ENCODE results near the gene KIAA1614.

KIAA1614 gene

DNA sequence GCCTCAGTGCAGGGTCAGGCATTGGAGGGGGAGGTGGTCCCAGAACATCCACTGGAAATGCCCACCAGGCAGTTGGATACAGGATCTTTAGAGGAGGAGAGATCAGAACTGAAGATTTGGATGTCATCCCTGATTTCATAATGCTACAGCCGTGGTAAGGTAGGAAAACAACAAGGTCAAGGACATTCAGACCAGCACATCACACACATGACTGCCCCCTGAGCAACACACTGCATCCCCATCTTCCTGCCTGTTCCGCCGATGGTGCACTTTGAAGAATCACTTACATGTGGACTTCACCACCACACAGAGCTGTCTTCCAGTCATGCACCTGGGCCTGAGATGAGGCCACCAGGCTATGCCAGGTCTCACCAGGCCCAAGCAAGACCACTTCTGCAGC lies 16.7 kb downstream of the KIAA1614 start:
- H3K4me3 ChIP-seq = no peak overlapping the region
- no peak overlapping the region for H3K27ac ChIP-seq
- TF ChIP-seq, protein P1, sequence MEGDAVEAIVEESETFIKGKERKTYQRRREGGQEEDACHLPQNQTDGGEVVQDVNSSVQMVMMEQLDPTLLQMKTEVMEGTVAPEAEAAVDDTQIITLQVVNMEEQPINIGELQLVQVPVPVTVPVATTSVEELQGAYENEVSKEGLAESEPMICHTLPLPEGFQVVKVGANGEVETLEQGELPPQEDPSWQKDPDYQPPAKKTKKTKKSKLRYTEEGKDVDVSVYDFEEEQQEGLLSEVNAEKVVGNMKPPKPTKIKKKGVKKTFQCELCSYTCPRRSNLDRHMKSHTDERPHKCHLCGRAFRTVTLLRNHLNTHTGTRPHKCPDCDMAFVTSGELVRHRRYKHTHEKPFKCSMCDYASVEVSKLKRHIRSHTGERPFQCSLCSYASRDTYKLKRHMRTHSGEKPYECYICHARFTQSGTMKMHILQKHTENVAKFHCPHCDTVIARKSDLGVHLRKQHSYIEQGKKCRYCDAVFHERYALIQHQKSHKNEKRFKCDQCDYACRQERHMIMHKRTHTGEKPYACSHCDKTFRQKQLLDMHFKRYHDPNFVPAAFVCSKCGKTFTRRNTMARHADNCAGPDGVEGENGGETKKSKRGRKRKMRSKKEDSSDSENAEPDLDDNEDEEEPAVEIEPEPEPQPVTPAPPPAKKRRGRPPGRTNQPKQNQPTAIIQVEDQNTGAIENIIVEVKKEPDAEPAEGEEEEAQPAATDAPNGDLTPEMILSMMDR (IDR thresholded peaks at IDR 0.05) = no peak
- DNase-seq (ENCODE audit: low spot score) = no peak

DNA sequence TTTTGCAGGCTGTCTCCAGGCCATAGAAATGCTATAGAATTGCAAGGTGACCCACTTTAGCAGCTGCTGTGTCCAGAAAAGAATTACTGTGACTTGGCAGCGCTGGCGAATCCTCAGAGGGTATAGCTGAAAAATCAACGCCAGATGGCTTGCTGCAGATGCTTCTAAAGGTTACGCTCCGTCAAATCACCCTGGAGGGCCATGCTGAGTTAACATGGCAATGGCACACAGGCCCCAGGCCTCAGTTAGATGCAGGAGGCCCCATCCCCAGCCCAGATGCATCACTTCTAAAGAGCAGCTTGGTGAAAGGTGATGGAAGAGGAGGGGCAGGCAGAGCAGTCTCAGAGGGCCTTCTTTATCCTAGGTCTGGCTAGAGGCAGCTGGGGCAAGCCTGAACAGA lies 18.0 kb downstream of the KIAA1614 start:
- no peak overlapping the region for H3K4me3 ChIP-seq
- H3K27ac ChIP-seq = no peak overlapping the region
- TF ChIP-seq, protein P1 (IDR thresholded peaks at IDR 0.05) = no peak
- no peak for DNase-seq (ENCODE audit: low spot score)

DNA sequence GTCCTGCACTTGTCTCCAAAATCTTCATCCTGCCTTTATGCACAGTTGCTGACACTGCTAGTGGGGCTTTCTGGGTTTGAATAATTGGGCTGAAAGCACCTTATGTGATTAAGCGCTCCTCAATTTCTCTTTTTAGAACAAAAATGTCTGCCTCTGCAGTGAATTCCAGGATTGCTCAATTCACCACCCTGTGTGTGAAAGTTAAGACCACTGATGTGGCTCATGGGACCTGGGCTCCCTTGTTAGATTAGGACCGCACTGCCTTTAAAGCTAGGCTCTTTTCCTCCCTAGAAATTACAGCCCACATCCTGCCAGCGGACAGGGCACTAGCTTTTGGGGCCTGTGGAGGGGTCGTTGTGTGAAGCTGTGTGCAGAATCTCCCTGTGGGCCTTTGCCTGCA lies 18.8 kb downstream of the KIAA1614 start:
- TF ChIP-seq, protein P1 (IDR thresholded peaks at IDR 0.05) = no peak
- DNase-seq (ENCODE audit: low spot score) = no peak
- H3K27ac ChIP-seq = no peak overlapping the region
- H3K4me3 ChIP-seq = no peak overlapping the region

DNA sequence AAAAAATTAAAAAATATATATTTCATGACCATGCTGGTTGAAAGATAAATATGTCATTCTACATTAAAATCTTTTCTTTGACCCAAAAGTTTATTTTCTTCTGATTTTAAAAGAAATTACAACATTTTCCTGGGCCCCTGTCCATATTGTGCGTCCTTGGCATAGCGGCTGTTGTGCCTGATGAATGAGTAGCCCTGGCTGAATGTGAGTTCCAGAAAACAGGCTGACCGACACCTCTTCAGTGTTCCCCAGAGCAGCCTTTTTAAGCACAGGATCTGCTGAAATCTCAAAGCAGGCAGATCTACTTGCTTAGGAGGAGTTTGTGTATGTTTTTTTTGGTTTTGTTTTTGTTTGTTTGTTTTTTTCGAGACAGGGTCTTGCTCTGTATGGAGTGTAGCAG lies 19.7 kb downstream of the KIAA1614 start:
- no peak overlapping the region for H3K27ac ChIP-seq
- DNase-seq (ENCODE audit: low spot score) = no peak
- H3K4me3 ChIP-seq = no peak overlapping the region
- TF ChIP-seq, protein P1 (IDR thresholded peaks at IDR 0.05) = no peak

DNA sequence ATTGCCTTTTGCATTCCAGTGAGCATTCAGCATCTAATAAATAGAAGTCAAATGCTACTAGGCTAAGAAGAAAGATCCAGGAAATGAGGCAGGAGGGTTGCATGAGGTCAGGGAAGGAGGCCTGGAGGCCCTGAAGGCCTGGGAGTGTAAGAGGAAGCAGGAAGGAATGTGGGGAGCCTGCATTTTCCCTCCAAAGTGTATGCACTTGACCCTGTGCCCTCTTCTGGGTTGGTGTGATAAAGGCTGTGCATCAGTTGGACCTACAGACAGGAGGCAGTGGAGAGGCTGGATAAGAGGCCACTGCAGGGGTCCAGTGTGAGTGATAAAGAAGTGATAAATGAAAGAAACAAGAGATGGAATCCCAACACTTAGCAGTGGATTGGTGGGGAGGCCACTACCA lies 20.4 kb downstream of the KIAA1614 start:
- no peak for DNase-seq (ENCODE audit: low spot score)
- no peak overlapping the region for H3K27ac ChIP-seq
- H3K4me3 ChIP-seq = no peak overlapping the region
- TF ChIP-seq, protein P1 (IDR thresholded peaks at IDR 0.05) = no peak

DNA sequence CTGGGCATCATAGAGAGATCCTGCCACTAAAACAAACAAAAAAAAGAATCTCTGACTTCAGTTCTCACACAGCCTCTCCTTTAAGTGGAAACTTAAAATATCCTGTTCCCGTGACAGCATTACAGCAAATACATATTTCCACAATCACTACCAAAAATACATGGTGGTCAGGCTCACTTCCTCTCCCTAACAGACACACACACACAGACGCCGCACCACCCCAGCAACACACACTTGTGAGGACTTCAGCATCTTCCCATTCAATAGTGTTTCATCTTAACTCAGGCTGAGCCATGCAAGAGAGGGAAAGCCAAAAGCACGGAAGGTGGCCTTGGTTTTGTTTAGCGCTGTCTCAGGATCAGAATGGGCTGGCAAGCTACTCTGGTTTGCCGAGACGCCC lies 21.9 kb downstream of the KIAA1614 start:
- DNase-seq (ENCODE audit: low spot score) = no peak
- TF ChIP-seq, protein P1 (IDR thresholded peaks at IDR 0.05) = no peak
- H3K27ac ChIP-seq = no peak overlapping the region
- no peak overlapping the region for H3K4me3 ChIP-seq

DNA sequence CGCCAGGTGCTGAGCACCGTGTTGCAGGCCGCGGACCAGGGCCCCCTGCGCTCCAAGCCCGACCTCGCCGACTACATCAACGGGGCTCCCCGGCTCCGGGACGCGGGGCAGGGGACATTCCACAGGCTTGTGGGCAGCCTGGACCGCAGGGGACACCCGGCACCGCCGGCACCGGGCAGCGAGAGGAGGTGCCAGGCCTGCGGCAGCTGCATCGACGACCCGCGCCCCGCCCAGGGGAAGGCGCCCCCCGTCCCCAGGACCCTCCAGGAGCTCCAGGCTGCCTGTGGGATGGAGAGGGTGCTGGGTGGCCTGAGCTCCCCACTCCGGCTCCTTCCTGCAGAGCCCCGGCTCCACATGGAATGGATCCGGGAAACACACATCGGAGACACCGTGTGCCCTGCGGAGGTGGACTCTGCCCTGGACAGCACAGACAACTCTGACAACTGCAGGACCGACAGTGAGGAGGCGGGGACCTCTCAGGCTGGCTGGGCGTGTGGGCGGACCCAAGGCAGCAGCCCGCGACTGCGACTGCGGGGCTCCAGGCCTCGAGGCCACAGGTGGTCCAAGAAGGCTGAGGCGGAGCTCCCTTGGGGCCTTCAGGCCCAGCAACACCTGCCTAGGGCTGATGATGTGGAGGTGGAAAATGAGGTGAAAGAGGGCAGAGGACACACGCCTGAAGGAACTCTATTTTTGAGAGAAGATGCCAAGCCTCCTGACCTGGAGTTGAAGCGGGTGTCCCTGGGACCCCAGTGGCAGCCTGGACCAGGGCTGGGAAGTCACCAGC lies 22.8 kb downstream of the KIAA1614 start:
- Histone ChIP-seq H3K27ac (no peak overlapping the region), H3K4me3 (no peak overlapping the region)
- TF ChIP-seq, protein P1 (IDR thresholded peaks at IDR 0.05) = no peak
- DNase-seq (ENCODE audit: low spot score) = no peak
